Measurements from ENCODE around the gene TECPR2.

TECPR2 gene

DNA sequence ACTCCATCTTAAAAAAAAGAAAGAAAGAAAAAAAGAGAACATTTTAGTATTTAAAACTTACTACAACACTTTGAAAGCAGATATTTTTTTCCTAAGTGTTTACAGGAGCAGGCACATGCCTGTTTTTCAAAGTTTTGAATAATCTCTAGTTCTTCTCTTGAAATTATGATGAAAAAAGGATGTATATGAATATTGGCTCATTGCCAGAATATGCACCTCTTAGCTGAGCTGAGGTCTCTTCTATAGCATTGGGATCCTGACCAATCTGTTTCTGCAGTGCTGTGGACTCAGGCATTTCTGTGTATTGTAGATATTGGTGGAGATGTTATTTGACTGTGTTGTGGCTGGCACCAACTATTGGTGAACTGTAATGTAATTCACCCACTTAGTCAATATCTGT is 15.0 kb downstream of the TECPR2 start:
- H3K4me3 ChIP-seq (replicated peaks; ENCODE audit: insufficient read depth, low read length), result no peak overlapping the region
- no peak for DNase-seq (ENCODE audit: low read depth in 1 of 2, low spot score in 1 of 2)
- H3K27ac ChIP-seq (replicated peaks), result no peak overlapping the region
- no peaks in the 10 kb centered on the region for H3K27me3 ChIP-seq (ENCODE audit: insufficient read depth, poor library complexity, severe bottlenecking)
- TF ChIP-seq, protein P1, sequence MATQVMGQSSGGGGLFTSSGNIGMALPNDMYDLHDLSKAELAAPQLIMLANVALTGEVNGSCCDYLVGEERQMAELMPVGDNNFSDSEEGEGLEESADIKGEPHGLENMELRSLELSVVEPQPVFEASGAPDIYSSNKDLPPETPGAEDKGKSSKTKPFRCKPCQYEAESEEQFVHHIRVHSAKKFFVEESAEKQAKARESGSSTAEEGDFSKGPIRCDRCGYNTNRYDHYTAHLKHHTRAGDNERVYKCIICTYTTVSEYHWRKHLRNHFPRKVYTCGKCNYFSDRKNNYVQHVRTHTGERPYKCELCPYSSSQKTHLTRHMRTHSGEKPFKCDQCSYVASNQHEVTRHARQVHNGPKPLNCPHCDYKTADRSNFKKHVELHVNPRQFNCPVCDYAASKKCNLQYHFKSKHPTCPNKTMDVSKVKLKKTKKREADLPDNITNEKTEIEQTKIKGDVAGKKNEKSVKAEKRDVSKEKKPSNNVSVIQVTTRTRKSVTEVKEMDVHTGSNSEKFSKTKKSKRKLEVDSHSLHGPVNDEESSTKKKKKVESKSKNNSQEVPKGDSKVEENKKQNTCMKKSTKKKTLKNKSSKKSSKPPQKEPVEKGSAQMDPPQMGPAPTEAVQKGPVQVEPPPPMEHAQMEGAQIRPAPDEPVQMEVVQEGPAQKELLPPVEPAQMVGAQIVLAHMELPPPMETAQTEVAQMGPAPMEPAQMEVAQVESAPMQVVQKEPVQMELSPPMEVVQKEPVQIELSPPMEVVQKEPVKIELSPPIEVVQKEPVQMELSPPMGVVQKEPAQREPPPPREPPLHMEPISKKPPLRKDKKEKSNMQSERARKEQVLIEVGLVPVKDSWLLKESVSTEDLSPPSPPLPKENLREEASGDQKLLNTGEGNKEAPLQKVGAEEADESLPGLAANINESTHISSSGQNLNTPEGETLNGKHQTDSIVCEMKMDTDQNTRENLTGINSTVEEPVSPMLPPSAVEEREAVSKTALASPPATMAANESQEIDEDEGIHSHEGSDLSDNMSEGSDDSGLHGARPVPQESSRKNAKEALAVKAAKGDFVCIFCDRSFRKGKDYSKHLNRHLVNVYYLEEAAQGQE (IDR thresholded peaks at IDR 0.05; ENCODE audit: insufficient replicate concordance, low read depth), result no peak
- TF ChIP-seq SPI1 (IDR thresholded peaks at IDR 0.05; ENCODE audit: borderline replicate concordance, low read depth), result no peak
- no peak for TF ChIP-seq POLR2AphosphoS5 (IDR thresholded peaks at IDR 0.05; ENCODE audit: low read depth)
- TF ChIP-seq, protein P2, sequence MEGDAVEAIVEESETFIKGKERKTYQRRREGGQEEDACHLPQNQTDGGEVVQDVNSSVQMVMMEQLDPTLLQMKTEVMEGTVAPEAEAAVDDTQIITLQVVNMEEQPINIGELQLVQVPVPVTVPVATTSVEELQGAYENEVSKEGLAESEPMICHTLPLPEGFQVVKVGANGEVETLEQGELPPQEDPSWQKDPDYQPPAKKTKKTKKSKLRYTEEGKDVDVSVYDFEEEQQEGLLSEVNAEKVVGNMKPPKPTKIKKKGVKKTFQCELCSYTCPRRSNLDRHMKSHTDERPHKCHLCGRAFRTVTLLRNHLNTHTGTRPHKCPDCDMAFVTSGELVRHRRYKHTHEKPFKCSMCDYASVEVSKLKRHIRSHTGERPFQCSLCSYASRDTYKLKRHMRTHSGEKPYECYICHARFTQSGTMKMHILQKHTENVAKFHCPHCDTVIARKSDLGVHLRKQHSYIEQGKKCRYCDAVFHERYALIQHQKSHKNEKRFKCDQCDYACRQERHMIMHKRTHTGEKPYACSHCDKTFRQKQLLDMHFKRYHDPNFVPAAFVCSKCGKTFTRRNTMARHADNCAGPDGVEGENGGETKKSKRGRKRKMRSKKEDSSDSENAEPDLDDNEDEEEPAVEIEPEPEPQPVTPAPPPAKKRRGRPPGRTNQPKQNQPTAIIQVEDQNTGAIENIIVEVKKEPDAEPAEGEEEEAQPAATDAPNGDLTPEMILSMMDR (IDR thresholded peaks at IDR 0.05; ENCODE audit: insufficient read depth, low read length), result no peak
- no peak for TF ChIP-seq GABPA (IDR thresholded peaks at IDR 0.05; ENCODE audit: low read depth)

DNA sequence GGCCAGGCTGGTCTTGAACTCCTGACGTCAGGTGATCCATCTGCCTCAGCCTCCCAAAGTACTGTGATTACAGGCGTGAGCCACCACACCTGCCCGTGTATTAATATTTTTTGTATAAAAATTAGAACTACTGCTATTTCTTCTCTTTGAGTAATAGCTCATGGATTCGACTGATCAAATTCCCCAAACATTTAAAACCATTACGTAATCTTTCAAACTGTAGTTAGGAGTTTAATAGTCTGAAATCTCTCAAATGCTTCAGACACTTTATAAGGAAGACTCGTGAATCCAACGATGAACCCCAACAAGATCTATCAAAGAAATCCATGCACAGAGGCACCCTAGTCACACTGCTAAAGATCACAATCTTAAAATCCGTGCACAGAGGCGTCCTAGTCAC is 16.1 kb downstream of the TECPR2 start:
- Histone ChIP-seq H3K27ac (replicated peaks) (no peak overlapping the region), H3K4me3 (replicated peaks; ENCODE audit: insufficient read depth, low read length) (no peak overlapping the region), H3K27me3 (ENCODE audit: insufficient read depth, poor library complexity, severe bottlenecking) (no peaks in the 10 kb centered on the region)
- TF ChIP-seq POLR2AphosphoS5 (IDR thresholded peaks at IDR 0.05; ENCODE audit: low read depth), result no peak
- no peak for DNase-seq (ENCODE audit: low read depth in 1 of 2, low spot score in 1 of 2)

DNA sequence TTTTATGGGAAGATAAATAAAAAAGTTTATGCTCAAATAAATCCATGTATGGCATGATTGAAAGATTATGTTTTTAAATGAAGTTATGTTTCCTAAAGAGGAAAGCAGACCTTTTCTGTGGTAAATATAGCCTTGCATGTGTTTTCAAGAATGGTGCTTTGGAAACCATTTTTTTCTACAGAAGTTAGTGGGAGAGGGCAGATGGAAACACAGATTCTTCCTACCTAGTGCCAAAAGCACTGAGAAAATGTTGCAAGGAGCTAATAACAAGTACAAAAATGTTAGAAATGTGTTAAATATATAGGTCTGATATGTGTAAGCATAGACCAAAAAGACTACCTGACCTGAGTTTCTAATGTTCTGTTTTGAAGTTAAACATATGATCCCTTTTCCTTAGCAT is 24.3 kb downstream of the TECPR2 start:
- DNase-seq (ENCODE audit: low read depth in 1 of 2, low spot score in 1 of 2), result no peak
- TF ChIP-seq, protein P2 (IDR thresholded peaks at IDR 0.05; ENCODE audit: insufficient read depth, low read length), result no peak
- no peak for TF ChIP-seq POLR2AphosphoS5 (IDR thresholded peaks at IDR 0.05; ENCODE audit: low read depth)
- TF ChIP-seq, protein P1 (IDR thresholded peaks at IDR 0.05; ENCODE audit: insufficient replicate concordance, low read depth), result no peak
- TF ChIP-seq GABPA (IDR thresholded peaks at IDR 0.05; ENCODE audit: low read depth), result no peak
- TF ChIP-seq SPI1 (IDR thresholded peaks at IDR 0.05; ENCODE audit: borderline replicate concordance, low read depth), result no peak
- Histone ChIP-seq H3K27me3 (ENCODE audit: insufficient read depth, poor library complexity, severe bottlenecking) (no peaks in the 10 kb centered on the region), H3K4me3 (replicated peaks; ENCODE audit: insufficient read depth, low read length) (no peak overlapping the region), H3K27ac (replicated peaks) (no peak overlapping the region)

DNA sequence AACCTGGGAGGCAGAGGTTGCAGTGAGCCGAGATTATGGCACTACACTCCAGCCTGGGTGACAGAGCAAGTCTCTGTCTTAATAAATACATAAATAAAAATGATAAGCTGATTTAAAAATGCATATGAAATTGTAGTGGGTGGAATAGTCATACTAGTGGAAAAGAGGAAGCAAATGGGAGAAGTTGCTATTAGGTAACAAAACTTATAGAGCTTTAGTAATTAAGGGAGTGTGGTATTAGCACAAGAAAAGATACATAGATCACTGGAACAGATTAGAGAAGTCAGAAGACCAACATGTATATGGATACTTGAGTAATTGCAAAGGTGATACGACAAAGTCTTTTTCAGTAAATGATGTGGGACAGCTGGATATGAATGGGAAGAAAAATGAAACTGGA is 26.5 kb downstream of the TECPR2 start:
- no peak for DNase-seq (ENCODE audit: low read depth in 1 of 2, low spot score in 1 of 2)
- Histone ChIP-seq H3K4me3 (replicated peaks; ENCODE audit: insufficient read depth, low read length) (no peak overlapping the region), H3K27ac (replicated peaks) (peak overlapping the region; percentile 45), H3K27me3 (ENCODE audit: insufficient read depth, poor library complexity, severe bottlenecking) (no peaks in the 10 kb centered on the region)
- peak; percentile 27; the same call in 1 of the 2 replicates for TF ChIP-seq SPI1 (IDR thresholded peaks at IDR 0.05; ENCODE audit: borderline replicate concordance, low read depth)
- TF ChIP-seq, protein P2 (IDR thresholded peaks at IDR 0.05; ENCODE audit: insufficient read depth, low read length), result no peak
